HFFc6 (cell line): ENCODE results near the gene HSPB9. TPM values are rescaled to one million over a fixed set of nuclear protein-coding genes. Genes with fewer than 3 reads are reported as not detected.

Experiments used
- DNase-seq: peaks from one replicate; pipeline ENCODE4 v3.0.0-alpha.2; 2018
- H3K27ac Mint-ChIP-seq: 2 replicates; pipeline ENCODE4 v1.8.0; 2020; ENCODE audit warnings: mild to moderate bottlenecking, mixed read lengths
- H3K27me3 Mint-ChIP-seq: 2 replicates; pipeline ENCODE4 v1.8.0; 2021; ENCODE audit warnings: mild to moderate bottlenecking, moderate library complexity, mixed read lengths; ENCODE audit not compliant: insufficient read depth
- H3K36me3 Mint-ChIP-seq: 2 replicates; pipeline ENCODE4 v1.8.0; 2021; ENCODE audit warnings: low read depth, mixed read lengths
- H3K4me1 Mint-ChIP-seq: 2 replicates; pipeline ENCODE4 v1.8.0; 2020; ENCODE audit warnings: low read depth, mixed read lengths
- H3K4me3 Mint-ChIP-seq: 2 replicates; pipeline ENCODE4 v1.8.0; 2020; ENCODE audit warnings: mild to moderate bottlenecking, moderate library complexity, mixed read lengths
- H3K9me3 Mint-ChIP-seq: 2 replicates; pipeline ENCODE4 v1.8.0; 2020; ENCODE audit warnings: mild to moderate bottlenecking, mixed read lengths
- total RNA-seq, 6 experiments: library from RNA; stranded (reverse); fragmentation: NEBNext Ultra II Directional; extraction: Animal tissue kit (Norgen Biotek cat#: 25700); gene quantifications; 2 replicates in 1 of 6; 3 replicates in 5 of 6; pipeline ENCODE4 v1.2.3, GENCODE V29; 2021
- TF ChIP-seq, protein P1 (sequence below): fragments of 200-600 bp; sonication (generic); IDR thresholded peaks from 2 replicates; pipeline ENCODE4 v1.5.0; 2021; ENCODE audit warnings: antibody characterized with exemption, mild to moderate bottlenecking

Gene HSPB9
- total RNA-seq, 6 experiments from 2014 or later, result not detected

DNA sequence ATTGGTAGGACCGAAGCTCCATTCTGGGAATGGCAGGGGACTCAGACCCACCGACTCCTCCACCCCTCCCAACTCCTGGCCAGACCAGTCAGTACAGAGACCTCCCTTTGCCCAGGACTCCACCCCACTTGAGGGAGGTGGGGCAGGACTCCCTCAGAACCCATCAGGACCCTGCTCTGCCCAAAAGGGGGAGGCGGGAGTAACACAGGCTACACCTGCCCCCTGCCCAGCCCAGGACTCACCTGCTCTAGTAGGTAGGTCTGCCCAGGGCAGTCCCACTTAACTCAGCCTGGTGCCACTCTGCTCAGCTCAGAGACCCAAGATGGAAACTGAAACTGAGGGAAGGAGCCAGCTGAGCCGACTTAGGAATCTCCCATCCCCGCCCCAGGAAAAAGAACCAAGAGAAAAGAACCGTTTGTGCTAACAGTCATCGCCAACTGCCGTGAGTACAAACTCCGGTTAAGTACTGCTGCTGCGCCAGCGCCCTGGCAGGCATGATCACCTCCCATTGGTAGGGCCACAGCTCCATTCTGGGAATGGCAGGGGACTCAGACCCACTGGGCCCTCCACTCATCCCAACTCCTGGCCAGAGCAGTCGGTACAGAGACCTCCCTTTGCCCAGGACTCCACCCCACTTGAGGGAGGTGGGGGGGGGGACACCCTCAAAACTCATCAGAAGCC is 10.6 kb upstream of the HSPB9 start:
- H3K27me3 Mint-ChIP-seq, result peaks cover 2% of the 10 kb centered on the region; the same call in 1 of the 2 replicates
- peak overlapping the region; percentile 94 for H3K27ac Mint-ChIP-seq
- H3K36me3 Mint-ChIP-seq, result peaks cover 6% of the 10 kb centered on the region
- H3K9me3 Mint-ChIP-seq, result no peaks in the 10 kb centered on the region
- TF ChIP-seq, protein P1, sequence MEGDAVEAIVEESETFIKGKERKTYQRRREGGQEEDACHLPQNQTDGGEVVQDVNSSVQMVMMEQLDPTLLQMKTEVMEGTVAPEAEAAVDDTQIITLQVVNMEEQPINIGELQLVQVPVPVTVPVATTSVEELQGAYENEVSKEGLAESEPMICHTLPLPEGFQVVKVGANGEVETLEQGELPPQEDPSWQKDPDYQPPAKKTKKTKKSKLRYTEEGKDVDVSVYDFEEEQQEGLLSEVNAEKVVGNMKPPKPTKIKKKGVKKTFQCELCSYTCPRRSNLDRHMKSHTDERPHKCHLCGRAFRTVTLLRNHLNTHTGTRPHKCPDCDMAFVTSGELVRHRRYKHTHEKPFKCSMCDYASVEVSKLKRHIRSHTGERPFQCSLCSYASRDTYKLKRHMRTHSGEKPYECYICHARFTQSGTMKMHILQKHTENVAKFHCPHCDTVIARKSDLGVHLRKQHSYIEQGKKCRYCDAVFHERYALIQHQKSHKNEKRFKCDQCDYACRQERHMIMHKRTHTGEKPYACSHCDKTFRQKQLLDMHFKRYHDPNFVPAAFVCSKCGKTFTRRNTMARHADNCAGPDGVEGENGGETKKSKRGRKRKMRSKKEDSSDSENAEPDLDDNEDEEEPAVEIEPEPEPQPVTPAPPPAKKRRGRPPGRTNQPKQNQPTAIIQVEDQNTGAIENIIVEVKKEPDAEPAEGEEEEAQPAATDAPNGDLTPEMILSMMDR, result no peak
- peak overlapping the region; percentile 92 for H3K4me3 Mint-ChIP-seq
- peak; percentile 42 for DNase-seq
- H3K4me1 Mint-ChIP-seq, result peaks cover 19% of the 10 kb centered on the region

DNA sequence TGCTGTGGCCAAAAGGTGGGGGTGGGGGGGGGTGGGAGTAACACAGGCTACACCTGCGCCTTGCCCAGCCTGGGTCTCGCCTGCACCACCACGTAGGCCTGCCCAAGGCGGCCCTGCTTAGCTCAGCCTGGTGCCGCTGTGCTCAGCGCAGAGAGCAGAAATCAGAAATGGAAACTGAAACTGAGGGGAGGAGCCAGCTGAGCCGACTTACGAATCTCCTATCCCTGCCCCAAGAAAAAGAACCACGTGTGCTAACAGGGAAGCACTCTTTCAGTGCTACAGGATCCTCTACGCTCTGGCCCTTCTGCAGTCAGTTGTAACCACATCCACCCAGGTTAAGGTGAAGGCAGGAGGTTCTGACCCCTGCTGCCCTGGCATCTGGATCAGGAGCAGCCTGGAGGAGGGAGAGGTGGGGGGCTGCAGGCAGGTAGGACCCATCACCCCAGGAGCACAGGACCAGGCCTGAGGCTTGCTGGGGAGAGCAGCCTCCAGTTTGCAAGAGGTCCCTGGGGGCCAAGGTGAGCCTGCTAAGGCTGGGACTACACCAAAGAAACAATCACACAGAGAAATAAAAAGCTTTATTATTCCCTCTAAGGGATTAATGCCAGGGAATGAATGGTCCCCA is 9.9 kb upstream of the HSPB9 start, which contains the start of gene DHX58:
Gene DHX58, minus strand, starts transcription at position 163 of the 625 bp plus-strand sequence. CDS start 822 bp downstream, outside the sequence.
- peaks cover 9% of the 10 kb centered on the region for H3K36me3 Mint-ChIP-seq
- no peaks in the 10 kb centered on the region for H3K9me3 Mint-ChIP-seq
- peaks cover 2% of the 10 kb centered on the region for H3K27me3 Mint-ChIP-seq
- peak within 1 kb of the TSS; percentile 92 for H3K4me3 Mint-ChIP-seq
- peak; percentile 73 for DNase-seq
- TF ChIP-seq, protein P1, result no peak
- H3K4me1 Mint-ChIP-seq, result peaks cover 20% of the 10 kb centered on the region
- peak within 1 kb of the TSS; percentile 94 for H3K27ac Mint-ChIP-seq

DNA sequence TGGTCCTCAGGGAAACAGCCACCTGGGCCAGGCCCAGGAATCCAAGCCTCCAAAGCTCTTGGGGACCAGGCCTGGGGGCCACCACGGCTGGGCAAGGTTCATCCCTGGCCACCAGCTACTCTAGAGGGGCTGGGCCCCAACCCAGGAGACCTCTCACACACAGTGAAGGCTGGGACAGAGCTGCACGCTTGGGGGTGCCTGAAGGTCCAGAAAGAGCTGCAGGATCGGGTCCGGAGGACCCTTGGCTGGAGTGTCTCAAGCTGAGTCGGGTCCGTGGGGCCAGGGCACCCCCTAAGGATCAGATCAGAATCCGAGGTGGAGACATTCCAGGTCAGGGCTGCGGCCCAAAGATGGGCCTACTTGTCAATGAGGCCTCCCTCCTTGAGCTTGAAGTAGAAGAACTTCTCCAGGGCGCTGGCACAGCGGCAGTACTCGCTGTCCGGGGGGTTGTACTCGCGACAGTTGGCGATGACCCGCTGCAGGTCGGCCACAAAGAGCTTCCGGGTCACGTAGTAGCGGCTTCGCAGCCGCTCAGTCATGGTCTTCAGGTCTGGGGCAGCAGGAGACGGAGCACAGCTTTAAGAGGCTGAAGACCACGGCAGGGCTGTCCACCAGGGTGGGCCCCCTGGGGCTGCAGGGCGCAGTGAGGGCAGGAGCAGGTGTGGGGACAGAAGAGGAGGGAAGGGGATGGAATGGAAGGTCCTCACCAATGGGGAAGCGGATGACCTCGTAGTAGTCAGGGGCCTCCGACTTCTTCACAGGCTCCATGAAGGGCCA is 9.1 kb upstream of the HSPB9 start:
- TF ChIP-seq, protein P1, result no peak
- H3K4me1 Mint-ChIP-seq, result peaks cover 22% of the 10 kb centered on the region
- no peak overlapping the region for H3K4me3 Mint-ChIP-seq
- peak overlapping the region; percentile 94; the same call in 1 of the 2 replicates for H3K27ac Mint-ChIP-seq
- no peaks in the 10 kb centered on the region for H3K9me3 Mint-ChIP-seq
- DNase-seq, result no peak
- H3K36me3 Mint-ChIP-seq, result peaks cover 9% of the 10 kb centered on the region
- H3K27me3 Mint-ChIP-seq, result peaks cover 2% of the 10 kb centered on the region

DNA sequence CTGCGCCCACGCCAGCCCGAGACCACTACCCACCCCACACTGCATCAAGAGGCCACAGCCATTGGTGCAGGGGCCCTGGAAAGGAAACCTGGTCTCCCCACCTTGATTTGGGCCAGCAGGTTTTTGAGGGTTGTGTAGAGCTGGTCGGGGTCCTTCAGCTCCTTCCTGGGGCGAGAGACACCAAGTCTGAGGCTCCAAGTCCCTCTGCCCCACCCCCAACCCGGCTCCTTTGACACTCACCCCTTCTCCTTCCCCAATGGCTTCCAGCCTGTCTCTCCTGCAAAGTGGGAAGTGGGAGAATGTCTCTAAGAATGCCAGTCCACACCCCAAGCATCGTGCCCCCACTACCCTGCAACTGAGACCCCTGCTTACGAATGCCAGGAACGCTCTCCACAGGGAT is 8.5 kb upstream of the HSPB9 start:
- Mint-ChIP-seq H3K27ac (no peak overlapping the region), H3K4me3 (no peak overlapping the region), H3K27me3 (peaks cover 2% of the 10 kb centered on the region), H3K9me3 (no peaks in the 10 kb centered on the region), H3K36me3 (peaks cover 9% of the 10 kb centered on the region), H3K4me1 (peaks cover 27% of the 10 kb centered on the region)
- no peak for DNase-seq
- TF ChIP-seq, protein P1, result no peak

DNA sequence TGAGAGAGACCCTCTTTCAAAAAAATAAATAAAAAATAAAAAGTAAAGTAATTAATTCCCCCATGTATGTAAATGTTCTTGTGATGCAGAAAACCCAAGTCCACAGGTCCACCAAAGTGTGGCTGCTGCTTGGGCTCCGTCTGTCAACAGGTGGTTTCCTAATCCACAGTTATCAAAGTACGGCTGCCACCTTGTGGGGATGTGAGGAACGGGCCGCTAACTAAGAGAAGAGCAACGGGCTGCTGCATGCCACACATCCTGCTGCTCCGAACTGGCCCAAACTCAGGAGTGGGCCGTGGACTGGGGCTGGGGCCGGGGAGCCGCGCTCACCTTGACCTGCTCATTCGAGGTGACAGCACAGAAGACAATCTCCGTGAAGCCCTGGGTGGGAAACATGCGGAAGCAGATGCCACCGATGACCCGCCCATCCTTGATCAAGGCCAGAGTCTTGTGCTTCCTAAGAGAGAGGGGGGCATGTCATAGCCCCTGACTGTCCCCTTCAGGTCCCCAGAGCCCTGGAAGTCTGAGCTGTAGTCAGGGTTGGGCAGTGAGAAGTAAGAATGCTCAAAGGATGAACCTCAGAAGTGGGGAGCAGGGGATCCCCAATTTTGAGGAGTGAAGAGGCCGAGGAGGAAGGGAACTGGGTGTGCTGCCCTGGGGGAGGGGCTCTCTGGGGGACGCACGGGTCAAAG is 5.8 kb upstream of the HSPB9 start:
- H3K4me3 Mint-ChIP-seq, result no peak overlapping the region
- no peak overlapping the region for H3K27ac Mint-ChIP-seq
- peaks cover 40% of the 10 kb centered on the region for H3K4me1 Mint-ChIP-seq
- peaks cover 5% of the 10 kb centered on the region for H3K27me3 Mint-ChIP-seq
- H3K36me3 Mint-ChIP-seq, result peaks cover 9% of the 10 kb centered on the region
- TF ChIP-seq, protein P1, result peak; percentile 88
- no peaks in the 10 kb centered on the region for H3K9me3 Mint-ChIP-seq
- peak; percentile 65 for DNase-seq
